ENCODE measurements around the gene SLC1A2.
"Not testable (repeated sequence)": the region's sequence is repeated elsewhere in the genome, so short reads cannot be mapped to it uniquely, and the experiment has no call there.

SLC1A2 gene

DNA sequence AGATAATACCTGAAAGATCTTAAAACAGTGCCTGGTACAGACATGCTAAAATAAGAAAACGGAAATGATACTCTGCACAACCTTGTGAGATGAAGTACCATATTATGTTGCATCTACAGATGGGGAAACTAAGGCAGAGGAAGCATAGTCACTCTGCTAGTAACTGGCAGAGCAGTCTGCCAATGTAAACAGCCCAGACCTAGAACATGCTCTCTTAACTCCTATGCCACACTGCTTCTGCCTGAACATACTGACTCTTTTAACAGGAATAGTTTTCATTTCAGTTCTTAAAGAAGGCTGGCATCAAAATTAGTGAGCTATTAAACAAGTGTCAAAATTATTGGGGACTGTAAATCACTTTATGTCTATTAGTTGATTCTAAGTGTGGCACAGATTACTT lies 180.5 kb downstream of the SLC1A2 start:
- no peak for DNase-seq

DNA sequence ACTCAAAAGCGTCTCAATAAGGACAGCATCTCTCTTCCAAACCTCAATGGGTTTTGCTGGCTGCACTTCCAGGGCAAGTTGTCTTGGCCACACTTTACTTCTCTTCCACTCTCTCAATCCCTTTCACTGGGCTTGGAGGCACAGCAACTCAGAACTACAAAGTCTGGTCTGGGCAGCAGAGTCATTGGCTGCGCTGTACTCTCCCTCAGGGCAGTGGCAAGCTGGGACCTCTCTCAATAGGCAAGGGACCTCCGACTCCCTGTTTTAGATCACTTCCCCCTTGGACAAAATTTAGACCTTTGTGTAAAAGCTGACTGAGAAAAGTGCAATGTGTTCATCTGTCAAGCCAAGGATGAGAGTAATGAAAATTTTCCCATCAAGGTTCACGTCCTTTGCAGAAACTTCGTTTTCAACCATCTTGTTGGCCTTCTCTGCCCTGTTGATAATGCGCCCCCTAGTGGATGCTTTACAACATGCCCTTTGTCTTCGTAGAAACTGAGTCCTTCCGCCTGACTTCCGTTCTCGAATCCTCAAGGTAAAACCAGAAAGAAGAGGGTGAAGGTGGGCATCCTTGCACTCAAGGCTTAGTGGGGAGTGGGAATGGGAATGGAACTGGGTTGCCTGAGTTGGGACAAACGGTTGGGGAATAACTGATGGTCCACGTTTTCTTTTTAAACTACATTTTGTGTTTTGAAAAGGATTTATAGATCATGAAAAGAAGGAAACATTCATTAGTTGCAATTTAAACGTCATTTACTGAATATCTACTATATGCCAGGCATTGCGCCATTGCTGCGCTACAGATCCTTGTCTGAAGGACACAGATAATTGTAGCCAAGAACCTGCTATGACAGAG lies 181.3 kb downstream of the SLC1A2 start:
- peak; percentile 30 to 68 for DNase-seq

DNA sequence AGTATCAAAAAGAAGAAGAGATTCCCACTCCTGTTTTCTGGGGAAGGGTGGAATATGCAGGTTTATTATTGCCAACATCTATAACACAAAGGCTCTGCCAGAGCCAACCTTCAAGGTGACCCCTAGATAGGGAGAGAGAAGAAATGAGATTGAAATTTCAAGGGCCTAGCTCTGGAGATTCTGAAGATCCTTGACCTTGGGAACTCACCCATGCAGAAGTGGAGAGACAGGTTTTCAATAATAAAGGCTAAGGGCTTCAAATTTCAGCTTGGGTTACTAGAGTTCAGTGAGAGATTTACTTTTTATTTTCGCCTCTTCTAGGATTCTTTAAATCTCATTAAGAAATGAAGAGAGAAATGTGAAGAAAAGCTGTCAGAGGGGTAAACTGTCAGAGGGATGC lies 182.0 kb downstream of the SLC1A2 start:
- DNase-seq, result peak; percentile 27 to 29

DNA sequence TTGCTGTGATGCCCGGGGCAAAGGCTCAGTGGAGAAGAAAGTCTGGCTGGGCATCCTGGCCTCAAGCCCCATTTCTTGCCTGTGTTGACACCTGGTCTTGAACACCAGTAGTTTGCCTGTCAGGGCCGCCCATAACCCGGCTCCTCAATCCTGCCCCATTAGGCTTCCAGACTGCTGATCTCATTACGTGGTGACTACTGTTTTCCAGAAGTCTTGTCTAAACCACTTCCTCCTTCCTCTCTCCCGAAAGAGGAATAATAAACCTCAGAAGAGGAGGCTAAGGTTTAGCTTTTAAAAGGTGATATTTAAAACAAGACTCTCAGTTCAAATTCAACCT lies 182.7 kb downstream of the SLC1A2 start:
- no peak for DNase-seq

DNA sequence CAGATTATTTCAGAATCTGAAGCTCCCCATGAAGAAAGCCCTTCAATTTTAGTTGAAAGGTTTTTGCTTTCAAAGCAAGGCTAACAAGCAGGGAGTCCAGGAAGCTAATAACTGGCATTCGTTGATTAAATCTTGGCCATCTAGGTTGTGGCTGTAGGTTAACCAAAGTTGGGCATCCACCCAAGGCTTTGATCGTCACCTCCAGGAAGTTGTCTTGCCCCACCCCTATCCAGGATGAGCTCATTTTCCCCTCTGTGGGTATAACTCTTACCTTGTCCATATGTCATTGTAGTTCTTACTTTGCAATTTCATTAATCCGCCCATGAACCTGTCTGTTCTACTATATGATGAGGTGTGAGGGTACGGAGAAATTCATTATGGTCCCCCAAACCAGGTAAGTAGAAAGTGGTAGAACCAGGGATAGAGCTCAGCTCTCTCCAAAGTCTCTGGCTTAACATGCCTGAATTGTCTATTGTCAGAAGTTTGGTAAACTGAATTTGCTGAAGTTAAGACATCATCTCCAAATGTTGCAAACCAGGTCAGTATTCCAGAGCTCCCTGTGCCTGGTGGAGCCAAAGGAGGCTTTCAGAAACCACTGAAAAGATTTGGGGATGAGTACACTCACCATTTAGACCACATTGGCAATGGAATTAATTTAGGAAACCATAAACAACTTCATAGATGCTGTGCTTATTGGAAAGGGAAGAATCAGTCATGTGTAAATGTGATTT lies 183.3 kb downstream of the SLC1A2 start:
- no peak for DNase-seq

DNA sequence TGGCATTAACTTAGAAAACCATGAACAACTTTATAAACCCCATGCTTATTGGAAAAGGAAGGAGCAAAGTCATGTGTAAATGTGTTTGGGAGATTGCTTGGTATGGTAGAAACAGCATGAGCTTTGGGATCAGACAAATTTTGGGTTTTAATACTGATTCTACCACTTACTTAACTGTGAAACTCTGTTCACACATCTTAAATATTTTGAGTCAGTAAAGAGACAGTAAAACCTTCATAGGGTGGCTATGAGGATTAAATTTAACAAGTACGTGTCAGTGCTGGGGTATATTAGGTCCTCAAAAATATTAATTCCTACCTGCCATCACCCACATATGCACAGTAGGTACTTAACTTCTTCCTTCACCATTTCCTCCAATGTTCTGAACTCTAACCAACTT lies 183.9 kb downstream of the SLC1A2 start:
- DNase-seq, result no peak

DNA sequence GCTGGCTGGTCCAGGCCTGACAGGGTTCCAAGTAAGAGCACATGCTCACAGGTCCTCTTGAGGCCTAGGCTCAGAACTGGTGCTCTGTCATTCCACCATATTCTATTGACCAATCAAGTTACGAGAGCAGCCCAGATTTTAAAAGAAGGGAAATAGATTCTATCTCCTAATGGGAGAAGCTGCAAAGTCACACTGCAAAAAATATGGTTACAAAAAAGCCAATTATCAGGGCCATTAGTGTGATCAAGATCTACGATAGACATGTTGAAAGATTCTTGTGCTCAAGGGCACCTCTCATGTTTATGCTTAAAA lies 184.2 kb downstream of the SLC1A2 start:
- DNase-seq, result no peak

DNA sequence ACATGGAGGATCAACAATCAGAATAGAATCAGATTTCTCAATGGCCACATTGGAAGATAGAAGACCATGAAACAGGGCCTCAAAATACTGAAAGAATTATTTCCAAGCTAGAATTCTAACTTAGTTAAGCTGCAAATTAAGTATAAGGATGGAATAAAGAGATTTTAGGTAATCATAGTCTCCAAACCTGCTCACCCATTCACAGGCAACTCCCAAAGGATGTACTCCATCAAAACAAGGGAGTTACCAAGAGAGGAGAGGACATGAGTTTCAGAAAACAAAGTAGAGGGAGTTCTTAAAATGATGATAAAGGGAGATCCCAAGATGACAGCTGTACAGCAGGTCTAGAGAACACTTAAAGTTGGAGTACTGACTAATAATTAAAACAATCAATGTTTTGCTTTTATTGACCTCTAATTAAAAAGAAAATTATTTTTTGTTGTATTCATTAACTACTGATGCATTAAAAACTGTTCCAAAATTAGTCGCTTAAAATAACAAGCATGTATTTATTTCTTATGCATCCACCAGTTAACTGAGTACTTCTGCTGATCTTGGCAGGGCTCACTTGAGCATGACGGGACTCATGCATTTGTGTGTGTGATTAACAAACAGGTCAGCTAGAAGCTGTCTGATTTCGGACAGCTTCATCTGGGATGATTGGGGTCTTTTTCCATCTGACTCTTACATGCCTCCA lies 184.8 kb downstream of the SLC1A2 start:
- DNase-seq, result no peak

DNA sequence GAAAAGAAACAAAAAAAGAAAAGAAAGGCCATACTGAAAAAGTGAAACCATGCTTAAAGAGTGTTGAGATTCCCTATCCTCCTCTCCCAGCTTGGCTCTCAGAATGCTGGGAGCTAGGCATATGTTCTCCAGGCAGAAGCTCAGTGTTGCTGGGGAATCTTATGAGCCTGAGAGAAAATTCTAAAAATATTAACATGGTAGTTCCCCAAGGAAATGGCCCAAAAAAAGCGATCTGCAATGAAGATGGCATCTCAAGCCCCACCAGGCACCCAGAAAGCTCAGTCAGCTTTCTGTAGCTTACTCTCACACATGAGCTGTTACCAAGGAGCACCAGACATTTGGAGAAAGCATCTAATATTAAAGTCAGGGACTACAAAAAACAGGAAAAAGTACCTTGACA lies 185.8 kb downstream of the SLC1A2 start:
- no peak for DNase-seq

DNA sequence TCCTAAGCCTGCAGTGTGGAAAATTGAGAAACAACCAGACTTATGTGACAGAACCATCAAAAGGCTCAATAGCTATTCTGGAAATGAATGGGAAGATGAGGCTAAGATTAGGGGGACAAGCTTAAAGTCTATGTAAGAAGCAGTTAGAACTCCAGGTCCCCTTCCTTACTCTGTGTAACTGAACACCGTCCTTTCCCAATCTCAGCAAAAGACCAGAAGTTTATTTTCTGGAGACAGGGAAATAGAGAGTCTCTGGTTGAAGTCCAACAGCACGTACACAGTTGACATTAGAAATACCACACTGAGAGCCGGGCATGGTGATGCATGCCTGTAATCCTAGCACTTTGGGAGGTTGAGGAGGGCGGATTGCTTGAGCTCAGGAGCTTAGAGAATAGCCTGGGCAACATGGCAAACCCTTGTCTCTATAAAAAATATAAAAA lies 186.4 kb downstream of the SLC1A2 start:
- DNase-seq, result no peak

DNA sequence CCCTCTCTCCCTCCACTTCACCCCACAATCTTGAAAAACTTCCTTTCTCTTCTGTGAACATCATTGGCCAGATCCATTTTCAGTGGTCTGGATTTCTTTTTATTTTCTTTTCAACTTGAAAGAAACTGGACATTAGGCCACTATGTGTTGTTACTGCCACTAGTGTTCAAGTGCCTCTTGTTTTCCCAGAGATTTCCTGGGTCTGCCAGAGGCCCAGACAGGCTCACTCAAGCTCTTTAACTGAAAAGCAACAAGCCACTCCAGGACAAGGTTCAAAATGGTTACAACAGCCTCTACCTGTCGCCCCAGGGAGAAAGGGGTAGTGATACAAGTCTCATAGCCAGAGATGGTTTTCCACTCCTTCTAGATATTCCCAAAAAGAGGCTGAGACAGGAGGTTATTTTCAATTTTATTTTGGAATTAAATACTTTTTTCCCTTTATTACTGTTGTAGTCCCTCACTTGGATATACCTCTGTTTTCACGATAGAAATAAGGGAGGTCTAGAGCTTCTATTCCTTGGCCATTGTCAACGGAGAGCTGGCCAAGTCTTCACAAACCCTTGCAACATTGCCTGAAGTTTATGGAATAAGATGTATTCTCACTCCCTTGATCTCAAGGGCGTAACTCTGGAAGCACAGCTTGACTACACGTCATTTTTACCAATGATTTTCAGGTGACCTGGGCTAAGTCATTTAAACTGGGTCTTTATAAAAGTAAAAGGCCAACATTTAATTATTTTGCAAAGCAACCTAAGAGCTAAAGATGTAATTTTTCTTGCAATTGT lies 188.1 kb downstream of the SLC1A2 start:
- DNase-seq, result no peak

DNA sequence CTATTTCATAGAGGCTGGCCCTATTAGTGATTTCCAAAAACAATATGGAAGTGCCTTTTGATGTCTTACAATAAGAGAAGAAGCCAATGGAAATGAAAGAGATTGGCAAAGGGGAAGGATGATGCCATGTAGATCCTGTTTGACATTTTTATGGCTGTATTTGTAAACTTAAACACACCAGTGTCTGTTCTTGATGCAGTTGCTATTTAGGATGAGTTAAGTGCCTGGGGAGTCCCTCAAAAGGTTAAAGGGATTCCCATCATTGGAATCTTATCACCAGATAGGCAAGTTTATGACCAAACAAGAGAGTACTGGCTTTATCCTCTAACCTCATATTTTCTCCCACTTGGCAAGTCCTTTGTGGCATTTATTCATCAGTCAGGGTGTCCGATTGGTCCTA lies 189.0 kb downstream of the SLC1A2 start:
- no peak for DNase-seq

DNA sequence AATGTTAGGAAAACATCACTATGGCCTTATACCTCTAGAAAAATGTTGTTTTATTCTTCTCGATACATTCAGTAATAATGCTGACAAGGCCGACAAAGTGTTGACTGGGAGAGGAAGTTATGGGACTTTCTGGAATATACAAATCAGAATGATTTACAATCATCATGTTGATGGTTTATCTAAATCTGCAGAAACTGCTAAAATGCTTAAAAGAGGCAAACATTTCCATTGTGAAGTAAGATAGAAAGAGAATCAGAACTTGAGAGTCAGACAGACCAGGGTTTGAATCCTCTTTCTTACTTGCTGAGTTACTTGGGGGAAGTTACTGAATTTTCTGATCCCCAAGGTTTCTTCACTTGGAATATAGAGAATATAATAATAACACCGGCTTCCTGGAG lies 191.0 kb downstream of the SLC1A2 start:
- DNase-seq, result no peak

DNA sequence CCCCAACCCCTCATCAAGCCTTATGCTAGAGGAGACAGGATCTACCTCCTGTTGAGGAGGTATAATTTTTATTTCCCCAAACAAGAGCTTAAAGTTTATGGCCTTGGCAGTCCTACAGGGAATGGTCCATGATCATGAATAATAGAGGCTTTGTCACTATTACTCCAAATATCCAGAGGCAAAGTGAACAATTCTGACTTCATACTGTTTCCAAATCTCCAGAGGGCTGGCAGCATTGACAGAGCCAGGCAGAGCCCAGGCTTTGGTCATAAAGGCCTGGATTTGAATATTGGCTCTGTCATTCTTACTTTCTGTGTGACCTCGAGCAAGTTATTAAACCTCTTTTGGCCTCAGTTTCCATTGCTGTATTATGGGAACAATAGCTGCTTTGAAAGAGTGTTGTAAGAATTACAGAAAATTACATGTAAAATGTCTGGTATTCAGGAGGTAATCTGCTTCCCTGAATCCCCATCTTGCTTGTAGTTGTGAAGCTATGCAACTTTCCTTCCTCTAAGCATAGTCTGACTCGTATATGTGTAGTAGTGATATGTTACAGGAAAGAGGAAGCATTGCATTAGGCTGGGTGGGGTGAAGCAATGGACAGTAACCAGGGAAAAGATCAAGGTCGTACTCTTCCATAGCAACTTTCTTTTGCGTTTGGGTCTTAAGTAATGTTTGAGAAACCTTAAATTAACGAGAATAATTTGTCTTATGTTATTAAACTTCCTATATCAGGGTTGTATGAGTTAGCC lies 191.6 kb downstream of the SLC1A2 start:
- no peak for DNase-seq

DNA sequence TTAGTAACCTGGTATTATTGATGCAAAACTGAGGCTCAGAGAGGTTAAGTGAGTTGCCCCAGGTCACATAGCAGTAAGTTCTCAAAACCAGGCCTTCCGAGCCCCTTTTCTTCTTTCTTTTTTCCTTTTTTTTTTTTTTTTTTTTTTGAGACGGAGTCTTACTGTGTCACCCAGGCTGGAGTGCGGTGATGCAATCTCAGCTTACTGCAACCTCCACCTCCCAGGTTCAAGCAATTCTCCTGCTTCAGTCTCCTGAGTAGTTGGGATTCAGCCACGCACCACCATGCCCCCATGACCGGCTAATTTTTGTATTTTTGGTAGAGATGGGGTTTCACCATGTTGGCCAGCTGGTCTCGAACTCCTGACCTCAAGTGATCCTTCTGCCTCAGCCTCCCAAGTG lies 192.6 kb downstream of the SLC1A2 start:
- DNase-seq, result not testable (repeated sequence)

DNA sequence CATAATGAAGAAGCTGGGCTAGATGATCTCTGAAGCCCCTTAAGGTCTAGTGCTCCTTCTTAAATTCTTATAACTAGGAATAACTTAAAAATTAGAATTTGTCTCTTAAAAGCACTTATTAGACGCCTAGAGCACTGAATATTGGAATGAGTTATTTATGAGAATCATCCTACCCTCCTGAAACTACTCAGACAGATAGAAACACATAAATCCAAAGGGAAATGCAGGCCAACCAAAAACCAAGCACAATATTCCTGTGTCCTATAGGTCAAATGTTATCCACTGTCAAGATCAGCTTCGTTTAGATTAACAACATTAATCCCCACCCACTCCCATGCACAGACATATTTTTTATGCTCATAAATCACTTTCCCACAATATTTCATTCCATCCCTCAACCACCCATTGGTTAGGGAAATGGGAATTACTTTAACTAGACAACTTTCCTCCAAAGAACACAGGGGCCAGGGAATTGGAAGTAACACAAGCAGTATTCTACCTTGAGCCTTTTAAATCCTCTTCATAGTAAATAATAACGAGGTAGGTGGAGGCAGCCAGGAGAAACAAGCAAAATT lies 193.3 kb downstream of the SLC1A2 start:
- no peak for DNase-seq

DNA sequence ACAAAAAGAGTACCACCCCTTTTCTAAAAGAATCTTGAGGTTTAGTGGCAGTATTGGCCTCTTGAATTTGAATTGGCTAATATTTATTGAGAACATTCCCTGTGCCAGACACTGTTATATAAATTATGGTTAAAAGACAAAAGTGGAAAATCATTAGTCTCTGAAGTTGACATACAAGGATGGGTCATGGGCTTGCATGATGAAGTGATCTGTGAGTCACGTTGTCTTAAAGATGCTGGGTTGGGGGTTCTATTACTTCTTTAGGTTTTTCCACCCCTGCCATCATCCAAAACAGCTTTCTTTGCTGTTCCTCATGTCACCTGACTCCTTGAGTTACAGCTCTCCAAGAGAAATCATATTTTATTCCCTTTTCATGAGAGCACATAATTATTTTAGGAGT lies 195.4 kb downstream of the SLC1A2 start:
- no peak for DNase-seq

DNA sequence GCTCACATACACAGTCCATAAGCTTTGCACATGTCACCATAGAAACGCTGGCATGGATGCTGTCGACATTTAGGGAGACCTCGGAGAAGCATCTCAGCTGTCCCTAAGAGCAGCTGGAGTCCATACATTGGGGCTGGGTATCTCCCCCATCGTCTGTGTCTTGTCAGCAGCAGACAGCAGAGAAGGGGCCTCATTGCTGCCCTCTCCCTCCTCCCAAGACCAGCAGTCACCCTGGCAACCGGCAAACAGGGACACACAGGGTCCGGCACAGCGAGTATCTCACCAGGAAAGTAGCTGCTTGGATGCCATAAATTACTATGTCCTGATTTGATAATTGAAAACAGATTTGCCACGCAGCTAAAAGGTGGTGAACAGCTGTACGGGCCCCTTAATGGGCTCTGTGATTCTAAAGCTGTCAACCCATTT lies 196.0 kb downstream of the SLC1A2 start:
- DNase-seq, result no peak

DNA sequence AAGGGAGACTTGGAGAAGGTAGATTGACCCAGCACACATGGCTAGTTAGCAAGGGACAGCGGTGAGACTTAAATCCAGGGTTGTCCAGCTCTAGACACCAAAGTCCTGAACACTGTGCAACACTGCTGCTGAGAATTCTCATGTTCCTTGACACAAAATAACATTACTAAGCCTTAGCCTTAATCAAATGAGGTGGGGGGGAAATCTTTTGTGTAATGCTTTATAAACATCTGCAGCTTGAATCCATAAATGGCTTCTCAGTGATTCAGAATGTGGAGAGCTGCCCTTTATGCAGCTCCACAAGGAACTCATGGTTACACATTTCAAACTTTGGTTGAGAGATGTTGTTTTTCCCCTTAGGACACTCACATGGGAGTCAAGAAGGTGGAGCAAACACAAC lies 200.4 kb downstream of the SLC1A2 start:
- no peak for DNase-seq

DNA sequence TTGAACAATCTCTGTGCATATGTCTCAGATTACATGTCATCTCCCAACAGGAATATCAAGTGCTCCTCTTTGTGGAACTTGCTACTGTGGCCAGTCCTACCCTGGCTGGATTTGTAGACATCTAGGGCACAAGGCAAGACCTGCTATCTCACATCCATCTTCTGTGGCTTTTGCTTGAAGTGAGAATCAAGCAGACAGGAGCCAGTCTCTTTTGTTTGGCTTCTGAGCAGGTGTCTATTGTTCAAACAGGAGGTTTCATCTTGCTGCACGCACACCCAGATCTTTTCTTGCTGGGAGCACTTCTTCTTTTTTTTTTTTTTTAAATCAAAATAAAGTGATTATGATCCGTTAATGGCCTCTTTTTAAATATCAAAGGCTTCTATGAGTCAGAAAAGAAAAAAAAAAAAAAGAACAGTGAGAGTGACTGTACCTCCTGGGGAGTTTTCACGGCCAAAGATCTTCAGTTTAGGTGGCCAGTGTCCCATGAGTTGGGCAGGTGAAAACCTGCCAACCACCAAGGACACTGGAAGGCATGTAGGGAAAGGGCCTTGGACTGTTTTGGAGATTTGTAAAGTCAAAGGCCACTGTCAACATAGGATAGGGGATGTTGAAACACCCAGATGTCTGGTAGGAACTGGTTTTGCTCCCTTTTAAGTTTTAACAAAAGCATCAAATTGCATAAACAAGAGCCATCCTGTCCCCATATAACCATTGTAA lies 202.2 kb downstream of the SLC1A2 start:
- DNase-seq, result peak in 1 of 2 experiments; percentile 17

DNA sequence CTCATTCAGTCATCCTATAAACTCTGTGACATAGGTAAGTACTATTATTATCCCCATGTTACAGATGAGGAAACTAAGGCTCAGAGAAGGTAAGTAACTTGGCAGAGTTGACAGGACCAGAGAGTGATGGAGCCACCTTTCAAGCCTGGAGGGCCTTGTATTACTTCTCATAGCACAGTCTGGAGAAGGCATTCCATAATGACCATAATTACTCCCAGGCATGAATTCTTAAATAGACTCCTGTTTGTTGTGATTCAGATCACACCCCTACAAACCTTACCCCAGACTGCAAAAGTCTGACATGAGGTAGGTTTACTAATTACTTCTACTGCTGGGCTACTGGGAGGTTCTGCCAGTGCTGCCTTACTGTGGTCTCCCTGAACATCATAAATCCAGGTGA lies 203.4 kb downstream of the SLC1A2 start:
- DNase-seq, result no peak

Measured in NCI-H187 (cell line).